ENCODE data around the gene STKLD1.

STKLD1 gene

DNA sequence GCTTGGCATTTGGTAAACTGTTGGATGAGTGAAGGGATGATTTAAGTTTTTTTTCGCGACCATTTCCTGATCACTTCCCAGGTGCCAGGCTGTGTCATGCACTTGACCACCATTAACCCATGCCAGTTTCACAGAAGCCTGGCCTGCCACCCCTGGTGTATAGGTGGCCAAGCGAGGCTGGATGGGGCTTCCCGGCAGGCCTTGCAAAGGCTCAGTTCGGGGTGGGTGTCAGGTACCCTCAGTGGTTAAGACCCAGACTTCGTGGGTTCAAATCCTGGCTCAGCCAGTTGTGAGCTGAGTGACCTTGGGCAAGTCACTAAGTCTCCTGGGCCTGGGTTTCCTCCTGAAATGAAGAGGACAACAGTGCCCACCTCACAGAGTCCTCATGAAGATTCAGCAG, 30.6 kb upstream of the STKLD1 start:
- Histone ChIP-seq H3K27ac (ENCODE audit: poor library complexity, severe bottlenecking) (no peak overlapping the region), H3K36me3 (ENCODE audit: low read depth) (peaks cover 78% of the 10 kb centered on the region)

GRCh38 chr9:133346021-133346785, 30.0 kb upstream of the STKLD1 start:
- Histone ChIP-seq H3K36me3 (ENCODE audit: low read depth) (peaks cover 80% of the 10 kb centered on the region), H3K4me1 (ENCODE audit: insufficient read depth, poor library complexity, severe bottlenecking) (peaks cover 7% of the 10 kb centered on the region), H3K9me3 (ENCODE audit: severe bottlenecking) (no peaks in the 10 kb centered on the region), H3K27me3 (ENCODE audit: insufficient read depth, poor library complexity, severe bottlenecking) (no peaks in the 10 kb centered on the region), H3K27ac (ENCODE audit: poor library complexity, severe bottlenecking) (no peak overlapping the region), H3K4me3 (ENCODE audit: severe bottlenecking) (peak overlapping the region; percentile 93)
- no peak for DNase-seq (ENCODE audit: low spot score)
- no peak for ATAC-seq (ENCODE audit: low read depth)
- no peak for TF ChIP-seq CTCF (IDR thresholded peaks at IDR 0.05; ENCODE audit: poor library complexity, severe bottlenecking)

More for the DNA sequence above, 30.6 kb upstream of the STKLD1 start:
- ATAC-seq (ENCODE audit: low read depth) (no peak), DNase-seq (ENCODE audit: low spot score) (no peak)
- no peak overlapping the region for H3K4me3 ChIP-seq (ENCODE audit: severe bottlenecking)
- H3K4me1 ChIP-seq (ENCODE audit: insufficient read depth, poor library complexity, severe bottlenecking), result peaks cover 7% of the 10 kb centered on the region
- TF ChIP-seq CTCF (IDR thresholded peaks at IDR 0.05; ENCODE audit: poor library complexity, severe bottlenecking), result no peak
- H3K9me3 ChIP-seq (ENCODE audit: severe bottlenecking), result no peaks in the 10 kb centered on the region
- H3K27me3 ChIP-seq (ENCODE audit: insufficient read depth, poor library complexity, severe bottlenecking), result no peaks in the 10 kb centered on the region

- Histone ChIP-seq H3K27me3 (ENCODE audit: insufficient read depth, poor library complexity, severe bottlenecking) (no peaks in the 10 kb centered on the region), H3K4me3 (ENCODE audit: severe bottlenecking) (peak overlapping the region; percentile 93), H3K9me3 (ENCODE audit: severe bottlenecking) (no peaks in the 10 kb centered on the region), H3K4me1 (ENCODE audit: insufficient read depth, poor library complexity, severe bottlenecking) (peaks cover 7% of the 10 kb centered on the region), H3K27ac (ENCODE audit: poor library complexity, severe bottlenecking) (peak overlapping the region; percentile 93), H3K36me3 (ENCODE audit: low read depth) (peaks cover 80% of the 10 kb centered on the region)
- TF ChIP-seq CTCF (IDR thresholded peaks at IDR 0.05; ENCODE audit: poor library complexity, severe bottlenecking), result no peak
- peak; percentile 51 for ATAC-seq (ENCODE audit: low read depth)
- DNase-seq (ENCODE audit: low spot score), result no peak
These were observed 28.6 kb upstream of the STKLD1 start for GRCh38 chr9:133347515-133347984.

- Histone ChIP-seq H3K9me3 (ENCODE audit: severe bottlenecking) (no peaks in the 10 kb centered on the region), H3K4me1 (ENCODE audit: insufficient read depth, poor library complexity, severe bottlenecking) (peaks cover 7% of the 10 kb centered on the region), H3K36me3 (ENCODE audit: low read depth) (peaks cover 81% of the 10 kb centered on the region), H3K27ac (ENCODE audit: poor library complexity, severe bottlenecking) (peak within 1 kb of the TSS; percentile 93), H3K27me3 (ENCODE audit: insufficient read depth, poor library complexity, severe bottlenecking) (no peaks in the 10 kb centered on the region), H3K4me3 (ENCODE audit: severe bottlenecking) (peak within 1 kb of the TSS; percentile 93)
- TF ChIP-seq CTCF (IDR thresholded peaks at IDR 0.05; ENCODE audit: poor library complexity, severe bottlenecking), result no peak
- peak; percentile 89 for DNase-seq (ENCODE audit: low spot score)
- ATAC-seq (ENCODE audit: low read depth), result peak; percentile 56
These were observed 28.0 kb upstream of the STKLD1 start, which contains the start of the genes MED22 and RPL7A for GRCh38 chr9:133347985-133348717. TSS of gene MED22 (minus strand) at chr9:133348131. CDS start at chr9:133346662, 1,469 bp downstream. TSS of gene RPL7A (plus strand) at chr9:133348218. CDS start at chr9:133348244, 26 bp downstream.

Measured in RWPE2 (cell line).